Astrocyte (in vitro differentiated cells and primary cell): ENCODE data around the gene SPPL3. TPM values are rescaled to one million over a fixed set of nuclear protein-coding genes. Genes with fewer than 3 reads are reported as not detected.

Experiments used
- DNase-seq: peaks from one replicate; pipeline ENCODE4 v3.0.0-alpha.2; 2010; ENCODE audit warnings: low read depth
- FAIRE-seq: peaks from 2 replicates; lab custom pipeline; 2011; peaks lifted over from hg19 to GRCh38; lab: Jason Lieb, UNC
- H2AFZ ChIP-seq: 2 replicates; pipeline ENCODE4 v1.6.0; 2012; ENCODE audit warnings: low read depth, low read length, inconsistent platforms
- H3K27ac ChIP-seq: 2 replicates; pipeline ENCODE4 v1.5.1; 2011; ENCODE audit warnings: low read depth, low read length, inconsistent platforms
- H3K27me3 ChIP-seq: 2 replicates; pipeline ENCODE4 v1.6.0; 2011; ENCODE audit warnings: low read length, inconsistent platforms; ENCODE audit not compliant: insufficient read depth
- H3K36me3 ChIP-seq: 2 replicates; pipeline ENCODE4 v1.5.1; 2011; ENCODE audit warnings: low read length, inconsistent platforms; ENCODE audit not compliant: insufficient read depth
- H3K4me1 ChIP-seq: 2 replicates; pipeline ENCODE4 v1.5.1; 2011; ENCODE audit warnings: low read length, inconsistent platforms; ENCODE audit not compliant: insufficient read depth
- H3K4me2 ChIP-seq: 2 replicates; pipeline ENCODE4 v1.6.0; 2012; ENCODE audit warnings: low read length, inconsistent platforms
- H3K4me3 ChIP-seq: 2 replicates; pipeline ENCODE4 v1.5.1; 2011; ENCODE audit warnings: low read depth, mild to moderate bottlenecking, low read length, inconsistent platforms; ENCODE audit not compliant: insufficient read depth
- H3K79me2 ChIP-seq: 2 replicates; pipeline ENCODE4 v1.6.0; 2012; ENCODE audit warnings: mild to moderate bottlenecking, low read length, inconsistent platforms; ENCODE audit not compliant: insufficient read depth
- H3K9ac ChIP-seq: 2 replicates; pipeline ENCODE4 v1.6.0; 2012; ENCODE audit warnings: mild to moderate bottlenecking, low read length, inconsistent platforms
- H3K9me3 ChIP-seq: 2 replicates; pipeline ENCODE4 v1.5.1; 2012; ENCODE audit warnings: low read depth, mild to moderate bottlenecking, low read length, inconsistent platforms; ENCODE audit not compliant: insufficient read depth
- H4K20me1 ChIP-seq: 2 replicates; pipeline ENCODE4 v1.6.0; 2012; ENCODE audit warnings: low read length, inconsistent platforms; ENCODE audit not compliant: insufficient read depth
- H3K27ac Mint-ChIP-seq: one replicate; pipeline ENCODE4 v1.8.0; 2021; ENCODE audit warnings: mild to moderate bottlenecking, mixed read lengths; ENCODE audit not compliant: unreplicated experiment
- H3K27me3 Mint-ChIP-seq: one replicate; pipeline ENCODE4 v1.8.0; 2021; ENCODE audit warnings: low read depth, mixed read lengths; ENCODE audit not compliant: unreplicated experiment
- H3K36me3 Mint-ChIP-seq: one replicate; pipeline ENCODE4 v1.8.0; 2021; ENCODE audit warnings: low read depth, mixed read lengths; ENCODE audit not compliant: unreplicated experiment
- H3K4me1 Mint-ChIP-seq: one replicate; pipeline ENCODE4 v1.8.0; 2021; ENCODE audit warnings: low read depth, mixed read lengths; ENCODE audit not compliant: unreplicated experiment
- H3K4me3 Mint-ChIP-seq: one replicate; pipeline ENCODE4 v1.8.0; 2021; ENCODE audit warnings: mild to moderate bottlenecking, moderate library complexity, mixed read lengths; ENCODE audit not compliant: unreplicated experiment
- H3K9me3 Mint-ChIP-seq: one replicate; pipeline ENCODE4 v1.8.0; 2021; ENCODE audit warnings: mild to moderate bottlenecking, mixed read lengths; ENCODE audit not compliant: unreplicated experiment
- CTCF ChIP-seq: IDR thresholded peaks from 2 replicates; pipeline ENCODE4 v1.5.1; 2011; ENCODE audit warnings: low read depth, mild to moderate bottlenecking, inconsistent platforms, low read length, moderate library complexity; ENCODE audit not compliant: insufficient read depth
- EZH2 ChIP-seq: IDR thresholded peaks from 2 replicates; pipeline ENCODE4 v1.6.1; 2012; ENCODE audit warnings: mild to moderate bottlenecking, low read length, inconsistent platforms; ENCODE audit not compliant: insufficient read depth
- total RNA-seq: library from RNA; stranded (reverse); gene quantifications from 2 replicates; pipeline ENCODE4 v1.2.1, GENCODE V29; 2021

Gene SPPL3
- total RNA-seq, 1 donor from 2014 or later: 48.3 TPM

GRCh38 chr12:120720234-120720986, 183.7 kb downstream of the SPPL3 start:
- H3K79me2 ChIP-seq: no peaks in the 10 kb centered on the region
- H3K9ac ChIP-seq: no peak overlapping the region
- H3K36me3 ChIP-seq: peaks cover 57% of the 10 kb centered on the region
- Mint-ChIP-seq H3K9me3 (no peaks in the 10 kb centered on the region), H3K4me1 (peaks cover 15% of the 10 kb centered on the region), H3K27ac (peak overlapping the region; percentile 41), H3K36me3 (peaks cover 26% of the 10 kb centered on the region), H3K27me3 (no peaks in the 10 kb centered on the region), H3K4me3 (no peak overlapping the region)
- no peaks in the 10 kb centered on the region for H3K27me3 ChIP-seq
- no peak overlapping the region for H3K4me3 ChIP-seq
- peak overlapping the region; percentile 1 for H3K4me2 ChIP-seq
- H2AFZ ChIP-seq: no peak overlapping the region
- H3K4me1 ChIP-seq: peaks cover 12% of the 10 kb centered on the region
- no peak overlapping the region for H3K27ac ChIP-seq
- TF ChIP-seq CTCF: no peak
- no peak for TF ChIP-seq EZH2
- FAIRE-seq: peak; percentile 58
- no peaks in the 10 kb centered on the region for H3K9me3 ChIP-seq
- H4K20me1 ChIP-seq: peaks cover 13% of the 10 kb centered on the region
- DNase-seq: peak; percentile 60

DNA sequence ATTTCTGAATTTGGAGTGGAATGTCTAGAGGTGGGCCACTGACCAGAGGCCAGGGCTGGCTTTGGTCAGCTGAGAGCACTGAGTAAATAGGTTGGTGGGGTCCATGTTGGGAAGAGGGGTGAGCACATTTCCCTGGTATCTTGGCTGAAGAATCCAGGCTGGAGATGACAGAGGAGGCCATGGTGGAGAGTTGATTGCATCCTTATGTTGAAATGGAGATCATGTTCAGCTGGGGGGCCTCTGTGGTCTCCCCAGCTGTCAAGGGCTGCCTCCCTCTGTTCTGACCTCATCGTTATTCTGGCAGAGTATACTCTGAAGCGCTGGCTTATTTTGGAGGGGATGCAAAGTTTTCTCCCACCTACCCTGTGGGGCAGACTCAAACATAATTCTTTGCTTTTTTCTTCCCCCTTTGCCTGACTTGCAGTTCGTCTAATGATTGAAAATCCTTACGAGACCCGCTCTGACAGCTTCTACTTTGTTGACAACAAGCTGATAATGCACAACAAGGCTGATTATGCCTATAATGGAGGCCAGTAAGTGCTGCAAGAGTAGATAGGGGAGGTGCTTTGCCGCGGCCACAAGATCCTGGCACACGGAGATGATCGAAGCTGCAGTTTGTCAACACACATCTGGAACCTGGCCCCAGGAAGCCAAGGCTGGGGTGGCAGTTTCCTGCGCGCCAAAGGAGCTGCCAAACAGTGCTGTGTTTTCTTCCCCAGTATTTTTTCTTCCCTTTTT, 184.5 kb downstream of the SPPL3 start:
- H3K27me3 ChIP-seq: no peaks in the 10 kb centered on the region
- no peak overlapping the region for H3K4me2 ChIP-seq
- no peak overlapping the region for H3K9ac ChIP-seq
- Mint-ChIP-seq H3K9me3 (no peaks in the 10 kb centered on the region), H3K4me3 (peak overlapping the region; percentile 25), H3K4me1 (peaks cover 15% of the 10 kb centered on the region), H3K36me3 (peaks cover 26% of the 10 kb centered on the region), H3K27me3 (no peaks in the 10 kb centered on the region), H3K27ac (peak overlapping the region; percentile 23)
- no peak overlapping the region for H3K4me3 ChIP-seq
- H3K27ac ChIP-seq: no peak overlapping the region
- no peaks in the 10 kb centered on the region for H3K9me3 ChIP-seq
- DNase-seq (no peak), FAIRE-seq (no peak)
- H3K4me1 ChIP-seq: peaks cover 6% of the 10 kb centered on the region
- H3K36me3 ChIP-seq: peaks cover 62% of the 10 kb centered on the region
- TF ChIP-seq EZH2 (no peak), CTCF (no peak)
- H4K20me1 ChIP-seq: peaks cover 19% of the 10 kb centered on the region
- H2AFZ ChIP-seq: no peak overlapping the region
- H3K79me2 ChIP-seq: peaks cover 3% of the 10 kb centered on the region
